Superior temporal gyrus (tissue), 1 donor: ENCODE data around the gene GNAT3.

Experiments
- DNase-seq: peaks from one replicate; pipeline ENCODE4 v3.0.0-alpha.2; 2016; ENCODE audit errors: extremely low spot score

Gene GNAT3

DNA sequence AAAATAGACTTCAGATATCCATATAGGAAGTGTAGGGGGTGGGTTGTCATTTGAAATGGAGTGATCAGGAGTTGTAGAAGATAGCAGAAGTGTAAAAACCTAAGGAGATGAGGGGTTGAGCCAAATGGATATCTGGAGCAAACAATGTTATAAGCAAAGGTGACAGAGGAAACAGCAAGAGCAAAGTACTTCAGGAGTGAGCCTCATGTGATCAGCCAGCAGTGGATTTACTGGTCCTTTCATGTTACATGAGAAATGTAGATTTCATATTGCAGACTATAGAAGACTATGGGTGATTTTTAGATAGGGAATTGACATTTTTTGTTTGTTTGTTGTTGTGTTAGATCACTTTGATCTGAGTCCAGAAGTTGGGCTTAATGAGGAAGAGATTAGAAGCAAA is 47.7 kb downstream of the GNAT3 start:
- DNase-seq = no peak

DNA sequence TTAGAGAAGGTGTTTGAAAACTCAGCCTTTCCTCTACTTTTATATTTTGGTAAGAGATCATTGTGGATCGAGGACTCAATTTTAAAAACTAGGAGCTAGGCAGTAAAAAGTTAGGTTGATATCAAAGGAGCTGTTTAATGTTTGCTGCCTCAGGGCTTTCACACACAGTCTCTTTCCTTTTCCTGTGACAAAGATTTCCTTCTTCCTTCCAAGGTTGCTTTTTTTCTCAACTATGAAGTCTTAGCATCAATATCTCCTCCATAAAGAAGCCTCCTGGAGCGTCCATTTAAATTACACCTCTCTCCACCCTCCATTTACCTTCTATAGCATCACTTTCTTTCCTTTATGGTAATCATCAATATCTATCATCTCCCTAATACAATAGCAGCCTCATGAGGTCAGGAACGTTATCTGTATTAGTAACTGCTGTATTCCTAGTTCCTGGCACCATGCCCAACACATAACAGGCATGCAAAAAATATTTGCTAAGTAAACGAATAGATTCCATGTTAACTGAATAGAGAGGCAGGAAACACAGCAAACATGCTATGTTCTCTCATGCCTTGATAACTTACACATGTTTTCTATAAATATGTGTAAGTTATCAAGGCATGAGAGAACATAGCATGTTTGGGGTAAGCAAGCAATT is 48.5 kb downstream of the GNAT3 start:
- no peak for DNase-seq

DNA sequence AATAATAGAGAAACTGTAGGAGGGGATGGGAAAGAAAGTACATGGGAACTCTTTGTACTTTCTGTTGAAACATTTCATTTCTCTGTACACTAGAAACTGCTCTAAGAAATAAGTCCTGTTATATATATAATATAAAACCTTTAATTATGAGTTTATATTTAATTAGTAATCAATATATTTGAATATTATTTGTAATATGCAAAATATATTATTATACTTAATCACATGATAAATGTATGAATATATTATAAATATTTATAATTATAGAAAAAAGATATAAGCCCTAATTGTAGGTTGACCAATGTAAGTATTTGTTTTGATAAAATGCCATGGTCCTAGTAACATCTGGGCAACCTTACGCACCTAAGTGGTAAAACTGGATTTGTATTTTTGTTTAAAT is 51.0 kb downstream of the GNAT3 start:
- no peak for DNase-seq

DNA sequence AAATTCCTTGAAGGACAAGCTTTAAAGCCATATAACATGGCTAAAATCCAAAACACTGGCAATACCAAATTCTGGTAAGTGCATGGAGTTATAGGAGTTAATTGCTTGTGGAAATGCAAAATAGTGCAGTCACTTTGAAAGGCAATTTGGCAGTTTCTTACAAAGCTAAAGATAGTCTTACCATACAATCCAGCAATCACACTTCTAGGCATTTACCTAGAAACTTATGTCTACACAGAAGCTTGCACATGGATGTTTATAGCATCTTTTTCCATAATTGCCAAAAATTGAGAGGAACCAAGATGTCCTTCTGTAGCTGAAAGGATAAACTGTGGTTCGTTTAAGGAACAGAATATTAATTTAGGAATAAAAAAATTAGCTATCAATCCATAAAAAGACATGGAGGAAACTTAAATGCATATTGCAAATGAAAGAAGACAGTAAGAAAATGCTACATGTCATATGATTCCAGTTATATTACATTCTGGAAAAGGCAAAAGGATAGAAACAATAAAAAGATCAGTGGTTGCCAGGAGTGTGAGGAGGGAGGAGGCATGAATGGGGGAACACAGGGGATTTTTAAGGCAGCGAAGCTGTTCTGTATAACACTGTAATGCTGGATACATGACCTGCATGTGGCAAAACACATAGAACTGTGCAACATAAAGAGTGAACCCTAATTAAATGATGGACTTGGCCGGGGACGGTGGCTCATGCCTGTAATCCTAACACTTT is 51.9 kb downstream of the GNAT3 start:
- DNase-seq = no peak

DNA sequence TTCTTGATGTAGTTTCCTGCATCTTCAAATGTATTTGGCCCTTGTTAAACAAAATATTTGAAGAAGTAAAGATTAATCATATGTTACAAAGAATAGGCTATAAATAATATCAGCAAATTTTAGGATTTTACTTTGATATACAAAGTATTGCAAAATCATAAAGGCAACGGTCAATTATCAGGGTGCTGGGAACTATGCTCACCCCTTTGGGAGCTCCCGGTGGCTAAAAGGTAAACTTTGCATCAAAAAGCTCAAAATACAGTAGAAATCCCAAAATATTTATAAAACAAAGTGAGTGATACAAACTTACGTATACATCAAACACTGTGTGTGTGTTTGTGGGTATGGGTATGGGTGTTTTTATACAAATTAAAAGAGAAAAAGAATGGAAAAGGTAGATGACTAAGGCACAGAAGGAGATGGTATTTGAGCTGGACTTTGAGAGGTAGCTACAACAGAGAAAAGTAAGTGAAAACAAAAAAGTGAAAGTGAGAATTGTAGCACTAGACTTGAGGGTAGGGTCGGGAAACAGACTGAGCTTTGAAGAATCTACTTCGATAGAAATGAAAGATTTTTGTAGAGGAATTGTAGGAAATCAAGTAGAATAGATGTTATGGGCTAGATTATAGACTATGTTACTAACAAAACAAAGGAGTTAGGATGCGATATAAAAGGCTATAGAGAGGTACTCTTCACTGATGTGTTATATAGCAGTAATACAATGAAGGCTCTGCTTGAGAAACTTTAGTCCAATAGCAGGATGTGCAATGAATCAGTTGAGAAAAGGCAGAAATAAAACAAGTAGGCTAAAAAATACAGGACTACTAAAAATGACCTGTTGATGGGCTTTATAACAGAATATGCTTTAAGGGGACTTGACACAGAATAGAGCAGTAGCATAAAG is 52.8 kb downstream of the GNAT3 start:
- no peak for DNase-seq

DNA sequence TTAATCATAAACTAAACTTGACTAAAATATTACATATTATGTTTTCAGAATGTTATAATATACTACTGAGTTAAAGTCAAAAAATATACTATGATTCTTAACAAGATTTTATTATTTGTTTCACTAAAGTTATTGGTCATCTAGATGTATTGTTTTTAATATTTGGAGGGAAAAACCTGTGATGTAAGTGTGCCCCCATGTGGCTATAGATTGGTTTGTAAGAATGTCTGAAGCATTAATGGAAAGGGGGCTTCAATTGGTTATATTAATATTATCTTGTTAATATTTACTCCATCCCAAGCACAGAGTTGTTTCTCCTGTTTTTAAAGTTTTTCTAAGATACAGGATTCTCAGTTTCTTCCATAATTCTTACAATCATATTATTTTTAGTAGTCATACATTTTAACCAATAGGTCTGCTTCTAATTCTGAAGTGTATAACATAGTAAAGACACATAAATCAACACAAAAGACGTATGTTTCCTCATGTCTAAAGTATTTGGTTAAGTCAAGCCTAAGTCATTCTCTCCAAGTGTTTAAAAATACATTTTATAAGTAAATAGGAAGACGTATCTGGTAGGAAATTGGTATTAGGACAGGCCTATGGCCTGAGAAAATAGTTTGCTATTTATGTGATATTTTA is 58.0 kb downstream of the GNAT3 start:
- DNase-seq = peak; percentile 71

DNA sequence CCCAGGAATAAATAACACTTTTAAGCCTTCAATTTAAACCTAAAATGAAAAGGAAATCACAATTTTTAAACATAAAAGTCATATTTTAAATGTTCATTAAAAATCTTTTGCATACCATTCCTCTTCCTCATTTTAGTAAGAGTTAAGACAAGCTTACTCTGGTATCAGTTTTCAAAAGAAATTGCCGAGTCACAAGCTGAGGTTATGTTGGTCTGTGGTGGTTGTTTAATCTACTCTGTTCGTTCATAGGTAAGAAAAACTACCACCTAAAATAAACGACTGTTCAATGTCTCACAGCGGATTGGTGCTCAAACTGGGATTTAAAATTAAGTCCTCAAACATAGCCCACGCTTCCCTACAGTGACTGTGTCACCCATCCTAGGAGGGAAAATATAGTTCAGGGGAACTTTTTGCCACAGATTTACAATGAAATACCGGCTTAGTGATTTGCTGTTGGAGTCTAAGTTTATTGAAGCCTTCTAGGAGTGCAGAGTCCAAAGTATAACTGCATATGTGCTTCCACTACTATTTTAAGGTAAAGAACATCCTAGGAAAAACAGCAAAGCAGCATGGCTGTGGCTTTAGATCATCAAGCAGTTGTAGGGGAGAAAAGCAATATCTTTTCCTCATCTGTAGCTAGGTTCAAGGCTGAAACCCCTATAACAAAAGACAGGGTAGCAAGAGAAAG is 61.1 kb downstream of the GNAT3 start:
- no peak for DNase-seq

DNA sequence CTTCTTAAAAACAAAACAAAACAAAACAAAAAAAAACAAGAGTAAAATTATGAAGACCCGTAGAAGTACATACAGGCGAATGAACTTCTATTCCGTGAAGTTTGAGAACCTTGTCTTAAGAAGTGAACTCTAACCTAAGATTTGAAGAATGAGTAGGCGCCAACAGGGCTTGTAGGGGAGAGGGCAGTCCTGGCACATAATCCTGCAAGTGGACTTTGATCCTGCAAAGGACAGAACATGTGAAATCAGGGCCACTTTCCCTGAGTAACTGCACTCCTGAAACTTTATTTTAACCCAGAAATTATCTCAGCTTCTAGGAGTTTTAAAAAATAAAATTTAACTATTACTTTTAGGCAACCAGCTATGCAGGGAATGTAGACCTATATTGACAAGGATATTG is 62.0 kb downstream of the GNAT3 start:
- DNase-seq = no peak

DNA sequence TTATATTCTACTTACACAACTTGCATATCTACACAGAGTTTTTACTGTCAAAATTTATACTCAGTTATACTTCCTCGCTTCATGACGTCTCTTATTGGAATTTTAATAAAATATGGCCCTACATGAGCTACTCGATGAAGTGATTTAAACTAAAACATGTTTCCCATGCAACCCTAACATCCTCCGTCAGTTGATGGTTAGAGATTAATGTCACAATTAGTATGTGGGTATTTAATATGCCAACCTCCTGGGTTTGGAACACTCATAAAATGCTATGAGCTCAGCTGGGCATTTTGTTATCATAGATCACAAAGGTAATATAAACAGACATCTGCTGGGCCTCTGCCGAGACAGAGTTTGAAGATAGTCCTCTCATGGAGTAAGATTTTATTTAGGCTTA is 66.5 kb downstream of the GNAT3 start:
- DNase-seq = no peak

DNA sequence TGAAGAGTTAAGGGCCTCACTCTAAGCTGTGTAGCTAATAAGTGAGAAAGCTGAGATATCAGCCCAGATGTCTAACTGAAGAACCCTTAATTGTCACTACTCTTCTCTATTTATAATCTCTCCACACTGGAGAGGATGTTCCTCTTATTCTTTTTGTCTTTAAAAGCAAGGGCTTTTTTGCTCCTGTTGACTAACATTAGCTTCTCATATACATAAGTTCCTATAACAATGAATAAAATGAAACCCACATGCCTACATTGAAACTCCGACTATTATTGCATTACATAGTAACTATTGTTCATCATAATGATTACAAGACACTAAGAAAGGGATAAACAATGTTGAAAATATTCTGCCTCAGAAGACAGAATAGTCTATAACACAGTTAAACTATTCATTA is 67.1 kb downstream of the GNAT3 start:
- no peak for DNase-seq

DNA sequence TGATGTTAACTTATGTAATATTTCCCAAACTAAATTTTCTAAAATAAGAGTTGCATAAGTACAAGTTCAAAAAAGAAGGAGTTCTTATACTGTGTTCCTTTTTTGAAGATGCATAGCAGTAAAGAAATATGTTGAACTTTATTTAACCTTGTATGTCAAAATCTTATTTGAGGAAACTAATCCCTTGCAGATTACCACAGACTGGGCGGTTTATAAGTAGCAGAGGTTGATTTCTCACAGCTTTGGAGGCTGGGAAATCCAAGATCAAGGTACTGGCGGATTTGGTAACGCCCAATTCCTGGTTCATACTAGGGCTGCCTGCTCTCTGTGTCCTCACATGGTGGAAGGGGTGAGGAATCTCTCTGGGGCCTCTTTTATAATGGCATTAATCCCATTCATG is 68.5 kb downstream of the GNAT3 start:
- DNase-seq = no peak

DNA sequence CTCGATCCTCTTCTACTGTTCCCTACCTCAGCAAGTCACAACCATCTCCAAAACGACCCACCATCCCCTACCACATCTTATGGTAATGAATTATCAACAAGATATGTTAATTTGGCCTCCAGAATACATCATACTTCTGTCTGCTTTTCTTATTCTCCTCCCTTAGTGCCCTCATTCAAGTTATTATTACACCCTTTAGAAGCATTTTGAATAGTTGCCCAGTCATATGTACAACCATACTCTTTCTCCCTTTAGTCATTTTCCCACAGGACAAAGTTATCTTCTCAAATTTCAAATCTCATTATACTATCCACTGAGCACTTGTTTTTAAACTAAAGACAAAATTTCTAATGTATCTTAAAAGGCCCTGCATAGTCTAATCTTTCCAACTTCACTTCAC is 71.0 kb downstream of the GNAT3 start:
- DNase-seq = no peak

DNA sequence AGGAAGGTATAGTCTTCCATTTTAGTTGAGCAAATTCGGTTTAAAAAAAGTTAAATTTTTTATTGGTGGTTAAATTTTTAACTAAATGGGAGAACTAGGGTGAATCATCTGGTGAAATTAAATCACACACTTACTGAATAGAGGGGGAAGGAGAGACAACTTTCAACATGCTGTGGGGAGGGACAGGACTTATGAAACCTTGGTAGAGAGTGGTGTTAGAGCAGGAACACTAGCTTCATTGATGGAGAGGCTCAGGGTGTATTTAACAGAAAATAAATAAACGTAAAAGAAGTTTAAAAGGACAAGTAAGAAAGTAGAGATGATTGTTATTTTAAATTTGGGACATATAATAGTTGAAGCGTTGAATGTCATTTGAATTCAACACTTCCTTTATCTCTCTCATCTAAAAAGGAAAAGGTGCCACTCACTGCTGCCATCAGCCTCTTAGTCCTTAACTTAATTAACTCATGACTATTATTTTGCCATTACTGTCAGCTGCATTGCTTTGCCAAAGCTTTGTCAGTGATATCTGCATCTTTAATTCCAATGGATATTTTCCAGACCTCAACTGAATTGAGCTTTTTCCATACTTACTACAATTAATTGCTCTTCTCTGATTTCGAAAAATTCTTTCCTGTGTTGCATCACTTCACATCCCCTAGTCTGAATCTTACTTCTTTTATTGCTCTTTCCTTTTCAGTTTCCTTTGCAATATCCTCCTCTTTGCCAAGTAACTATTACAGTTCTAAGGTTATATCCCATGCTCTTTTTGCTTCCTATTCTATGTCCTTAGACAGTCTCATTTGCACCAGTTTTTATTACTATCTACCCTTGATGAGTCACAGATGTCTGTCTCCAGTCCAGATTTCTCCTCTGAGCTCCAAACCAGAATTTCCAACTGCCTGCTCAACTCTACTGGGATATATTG is 71.7 kb downstream of the GNAT3 start:
- DNase-seq = no peak

DNA sequence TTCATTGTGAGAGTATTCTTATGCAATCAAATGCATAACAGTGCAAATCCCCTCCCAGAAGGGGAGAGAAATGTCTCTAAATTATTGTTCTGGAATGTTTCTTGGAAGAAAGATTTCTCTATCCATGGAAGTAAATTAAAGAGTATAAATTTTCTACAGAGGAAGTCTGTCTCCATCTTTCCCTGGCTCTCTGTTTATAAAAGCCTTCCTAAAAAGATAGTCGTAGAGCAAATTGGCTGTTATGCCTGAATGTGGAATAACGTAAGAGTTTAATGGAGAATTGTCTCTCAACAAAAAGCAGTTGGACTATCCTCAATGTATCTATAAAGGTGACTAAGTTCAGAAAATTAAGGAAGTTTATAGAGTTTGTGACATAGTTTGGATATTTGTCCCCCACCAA is 76.3 kb downstream of the GNAT3 start:
- no peak for DNase-seq

DNA sequence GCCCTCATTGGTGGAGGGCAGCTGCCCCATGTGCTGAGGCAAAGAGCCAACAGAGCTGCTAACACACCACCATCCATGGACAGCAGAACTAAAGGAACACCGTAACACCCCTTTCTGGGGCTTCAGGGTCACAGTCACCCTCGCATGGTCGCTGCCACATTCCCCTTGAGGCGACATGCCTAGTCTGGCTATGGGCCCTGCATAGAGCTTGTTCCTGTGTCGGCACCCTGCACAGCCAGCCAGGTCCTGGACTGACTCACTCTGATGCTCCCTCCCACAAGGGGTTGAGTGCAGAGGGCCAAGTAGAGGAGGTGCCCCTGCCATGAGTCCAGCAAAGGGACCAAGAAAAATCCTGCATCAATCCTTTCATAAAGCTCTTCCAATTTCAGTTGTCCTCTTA is 77.8 kb downstream of the GNAT3 start:
- DNase-seq = no peak

DNA sequence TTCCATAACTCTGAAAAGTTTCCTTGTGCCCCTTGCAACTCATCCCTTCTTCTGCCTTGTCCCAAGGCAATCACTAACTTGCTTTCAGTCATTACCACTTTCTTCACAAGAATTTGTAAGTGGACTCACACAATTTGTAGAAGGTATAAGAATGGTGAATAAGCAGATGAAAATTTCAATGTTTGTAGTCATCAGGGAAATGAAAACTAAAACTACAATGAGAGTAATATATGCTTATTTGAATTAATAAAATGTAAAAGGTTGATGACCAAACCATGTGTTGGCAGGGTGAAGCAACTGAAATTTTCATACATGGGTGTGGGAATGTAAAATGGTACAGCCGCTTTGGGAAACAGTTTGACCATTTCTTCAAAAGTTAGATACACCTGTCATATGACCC is 79.7 kb downstream of the GNAT3 start:
- no peak for DNase-seq

DNA sequence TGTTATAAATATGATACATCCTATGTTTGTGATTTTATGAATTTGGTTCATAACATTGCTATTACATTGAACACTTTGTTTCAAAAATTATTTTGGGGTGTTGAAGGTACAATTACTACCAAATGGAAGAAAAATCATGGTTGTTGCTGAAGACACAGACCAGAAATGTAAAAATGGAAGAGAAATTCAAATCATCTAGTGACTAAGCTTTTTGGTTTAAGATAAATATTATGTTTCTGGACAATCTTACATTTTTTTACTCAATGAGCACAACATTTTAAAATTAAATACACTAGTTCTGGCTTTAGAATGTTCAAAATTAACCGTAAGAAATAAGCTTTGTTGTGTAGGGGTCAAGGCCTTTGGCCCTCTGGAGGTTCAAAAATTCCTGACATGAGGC is 82.7 kb downstream of the GNAT3 start:
- DNase-seq = no peak

DNA sequence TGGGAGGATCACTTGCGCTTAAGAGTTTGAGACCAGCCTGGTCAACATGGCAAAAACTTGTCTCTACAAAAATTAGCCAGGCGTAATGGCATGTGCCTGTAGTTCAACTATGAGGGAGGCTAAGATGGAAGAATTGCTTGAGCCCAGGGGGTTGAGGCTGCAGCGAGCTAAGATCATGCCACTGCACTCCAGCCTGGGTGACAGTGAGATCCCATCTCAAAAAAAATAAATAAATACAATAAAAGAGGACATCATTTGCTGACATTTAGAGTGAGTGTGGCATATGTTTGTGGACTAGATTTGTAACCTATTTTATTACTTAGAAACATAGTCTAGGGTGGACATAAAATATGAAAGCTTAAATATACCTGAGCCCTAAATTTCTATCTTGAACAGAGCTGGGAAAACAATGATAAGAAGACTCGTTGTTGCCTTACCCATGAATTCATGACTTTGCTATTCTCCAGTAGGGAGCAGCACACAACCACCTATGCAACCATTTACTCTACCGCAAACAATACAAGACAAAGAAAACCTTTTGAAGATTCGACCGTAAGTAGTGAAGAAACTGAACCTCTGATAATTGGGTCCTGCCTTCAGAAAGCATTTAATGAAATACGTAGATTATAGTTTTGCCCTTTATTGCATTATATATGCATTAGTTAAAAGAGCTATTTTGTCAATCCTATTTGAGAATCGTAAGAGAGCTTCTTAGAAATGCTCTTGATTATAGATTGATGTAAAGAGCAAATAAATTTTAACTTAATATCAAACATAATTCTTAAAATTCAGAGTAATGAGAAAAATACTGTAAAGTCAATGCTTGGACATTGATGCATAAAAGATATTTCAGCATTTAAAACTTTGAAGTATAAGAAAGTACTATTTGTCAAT is 83.5 kb downstream of the GNAT3 start:
- DNase-seq = peak; percentile 76

DNA sequence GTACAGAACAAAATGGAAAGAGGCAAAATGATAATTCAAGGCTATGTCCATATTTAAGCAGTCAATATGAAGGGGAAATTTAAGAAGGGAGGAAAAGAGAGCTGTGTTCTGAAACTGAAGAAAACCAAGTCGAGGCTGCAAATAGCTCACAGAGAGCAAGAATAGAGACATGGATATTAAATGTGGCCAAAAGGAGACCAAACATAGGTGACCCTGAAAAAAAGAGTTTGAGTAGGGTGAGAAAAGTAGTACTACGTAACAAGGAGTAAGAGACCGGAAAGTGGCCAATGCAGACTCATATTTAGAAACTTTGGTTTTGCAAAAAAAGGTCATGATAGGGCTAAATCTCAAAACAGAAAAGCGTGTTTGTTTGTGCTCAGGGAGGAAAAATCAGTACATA is 84.6 kb downstream of the GNAT3 start:
- DNase-seq = no peak

DNA sequence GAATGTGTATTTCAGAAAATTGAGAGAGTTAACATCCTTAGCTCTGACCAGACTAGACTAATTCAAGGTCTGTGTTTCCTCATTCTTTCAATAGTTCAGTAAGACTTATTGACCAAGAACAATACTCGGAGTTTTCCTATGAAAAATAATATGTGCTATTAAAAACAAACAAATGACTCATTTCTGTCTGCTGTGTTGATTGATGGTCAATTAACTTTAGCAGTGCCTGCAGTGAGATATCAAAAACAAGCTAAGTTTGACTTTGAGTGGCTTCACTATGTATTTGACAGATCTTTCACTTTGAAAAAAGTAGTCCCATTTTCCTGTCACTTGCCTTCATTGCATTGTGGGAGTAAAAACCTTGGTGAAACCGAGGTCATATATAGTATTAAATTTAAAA is 91.0 kb downstream of the GNAT3 start:
- no peak for DNase-seq
